LHCN-M2 (cell line): ENCODE measurements around the gene GNAI1. TPM values are rescaled to one million over a fixed set of nuclear protein-coding genes. Genes with fewer than 3 reads are reported as not detected.

ENCODE experiments used
- DNase-seq: peaks from one replicate; pipeline ENCODE4 v3.0.0-alpha.2; 2012; ENCODE audit warnings: low read depth
- total RNA-seq: library from RNA; depleted of rRNA; stranded (reverse); fragments of >200 nt; gene quantifications from 2 replicates; pipeline ENCODE4 v1.2.3, GENCODE V29; 2014

GNAI1 gene
- total RNA-seq, 1 experiment from 2014 or later, result 95.9 TPM

GRCh38 chr7:80249619-80250295 is 115.1 kb downstream of the GNAI1 start:
- no peak for DNase-seq

GRCh38 chr7:80253237-80253636 is 118.6 kb downstream of the GNAI1 start:
- no peak for DNase-seq

- DNase-seq, result no peak
Observed at GRCh38 chr7:80253653-80254052, 119.0 kb downstream of the GNAI1 start.

GRCh38 chr7:80255656-80256055 is 121.0 kb downstream of the GNAI1 start:
- no peak for DNase-seq

GRCh38 chr7:80257756-80258155 is 123.1 kb downstream of the GNAI1 start:
- no peak for DNase-seq

- no peak for DNase-seq
Observed at GRCh38 chr7:80260606-80261005, 126.0 kb downstream of the GNAI1 start.

GRCh38 chr7:80263333-80263732 is 128.7 kb downstream of the GNAI1 start:
- DNase-seq, result peak; percentile 34

GRCh38 chr7:80263821-80264220 is 129.2 kb downstream of the GNAI1 start:
- DNase-seq, result no peak

GRCh38 chr7:80264769-80265495 is 130.3 kb downstream of the GNAI1 start:
- DNase-seq, result no peak

GRCh38 chr7:80272560-80273239 is 138.1 kb downstream of the GNAI1 start:
- DNase-seq, result no peak

- peak; percentile 49 for DNase-seq
Observed at GRCh38 chr7:80273327-80273726, 138.7 kb downstream of the GNAI1 start.

- DNase-seq, result no peak
Observed at GRCh38 chr7:80275192-80275605, 140.6 kb downstream of the GNAI1 start.
